ENCODE data around the gene PKD1. TPM values are rescaled to one million over a fixed set of nuclear protein-coding genes. Genes with fewer than 3 reads are reported as not detected.

PKD1 gene
- polyA plus RNA-seq, 4 donors = 55.0 to 101 (median 69.2) TPM

- DNase-seq (ENCODE audit: low read depth in 4 of 4, low spot score in 3 of 4) = no peak
Measured at GRCh38 chr16:2079991-2080390, 55.7 kb downstream of the PKD1 start.

- no peak for DNase-seq (ENCODE audit: low read depth in 4 of 4, low spot score in 3 of 4)
Measured at GRCh38 chr16:2079311-2079800, 56.3 kb downstream of the PKD1 start.

DNA sequence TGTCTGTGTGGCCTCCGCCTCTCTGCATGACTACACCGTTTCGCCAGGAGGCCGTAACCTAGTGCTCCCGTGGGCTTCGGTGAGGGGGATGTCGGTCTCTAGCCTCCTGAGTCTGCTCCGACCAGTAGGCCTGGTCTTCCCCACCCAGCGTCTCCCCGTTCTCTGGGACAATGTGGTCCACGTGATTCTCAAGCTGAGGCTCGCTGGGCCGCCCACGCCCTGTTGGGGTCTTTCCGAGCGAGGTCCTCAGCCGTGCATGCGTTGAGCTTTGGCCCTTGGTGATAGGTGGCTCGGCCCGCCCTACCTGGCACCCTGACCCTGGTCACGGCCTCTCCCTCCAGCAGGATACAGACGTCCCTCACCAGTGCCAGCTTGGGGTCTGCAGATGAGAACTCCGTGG is 57.0 kb downstream of the PKD1 start:
- no peak for DNase-seq (ENCODE audit: low read depth in 4 of 4, low spot score in 3 of 4)

GRCh38 chr16:2078096-2078495 is 57.6 kb downstream of the PKD1 start:
- DNase-seq (ENCODE audit: low read depth in 4 of 4, low spot score in 3 of 4) = no peak

DNA sequence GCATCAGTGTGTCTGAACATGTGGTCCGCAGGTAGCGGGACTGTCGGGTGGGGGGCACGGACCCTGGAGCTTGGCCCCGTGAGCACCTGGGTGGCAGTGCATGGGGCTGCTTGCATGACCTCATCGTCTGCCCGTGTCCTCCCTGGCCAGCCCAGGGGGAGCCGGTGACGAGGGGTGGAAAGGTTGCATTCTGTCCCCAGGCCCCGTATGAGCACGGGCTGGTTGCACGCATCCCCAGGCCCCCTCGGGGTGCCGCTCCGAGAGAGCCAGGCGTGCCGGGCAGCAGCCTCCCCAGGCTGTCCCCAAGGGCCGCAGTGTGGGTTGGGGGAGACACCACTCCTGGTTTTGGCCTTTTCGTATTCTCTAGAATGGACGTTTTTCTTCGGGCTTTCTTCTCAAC is 58.0 kb downstream of the PKD1 start:
- DNase-seq (ENCODE audit: low read depth in 4 of 4, low spot score in 3 of 4) = no peak

GRCh38 chr16:2077016-2077415 is 58.7 kb downstream of the PKD1 start:
- DNase-seq (ENCODE audit: low read depth in 4 of 4, low spot score in 3 of 4) = no peak

DNA sequence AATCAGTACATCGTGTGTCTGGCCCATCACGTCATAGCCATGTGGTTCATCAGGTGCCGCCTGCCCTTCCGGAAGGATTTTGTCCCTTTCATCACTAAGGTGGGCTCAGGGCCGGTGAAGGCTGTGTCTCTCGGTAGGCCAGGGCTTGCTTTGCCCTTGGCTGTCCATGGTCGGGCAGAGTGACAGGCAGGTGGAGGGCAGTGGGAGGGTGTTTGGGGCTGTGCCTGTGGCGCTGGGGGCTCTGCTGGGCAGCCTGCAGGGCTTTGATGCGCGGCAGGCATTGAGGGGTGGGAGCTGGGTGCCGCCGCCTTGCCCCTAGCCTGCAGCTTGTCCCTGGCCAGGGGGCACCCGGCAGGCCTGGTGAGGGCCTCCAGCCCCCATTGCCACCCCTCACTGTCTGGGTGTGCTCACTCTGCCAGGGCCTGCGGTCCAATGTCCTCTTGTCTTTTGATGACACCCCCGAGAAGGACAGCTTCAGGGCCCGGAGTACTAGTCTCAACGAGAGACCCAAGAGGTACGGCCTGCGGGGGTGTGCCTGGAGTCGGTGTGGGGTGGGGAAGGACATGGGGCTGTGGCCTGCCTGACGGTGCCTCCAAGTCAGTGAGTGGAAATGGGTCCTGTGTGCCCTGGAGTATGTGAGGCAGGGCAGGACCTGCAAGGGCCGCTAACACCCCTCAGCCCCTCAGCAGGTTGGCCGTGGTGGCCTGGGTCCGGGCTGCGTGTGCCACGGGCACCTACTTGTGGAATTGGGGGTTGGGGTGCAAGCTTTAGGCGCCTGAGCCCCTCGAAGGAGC is 59.4 kb downstream of the PKD1 start:
- DNase-seq (ENCODE audit: low read depth in 4 of 4, low spot score in 3 of 4) = no peak

GRCh38 chr16:2075631-2076030 is 60.1 kb downstream of the PKD1 start:
- no peak for DNase-seq (ENCODE audit: low read depth in 4 of 4, low spot score in 3 of 4)

DNA sequence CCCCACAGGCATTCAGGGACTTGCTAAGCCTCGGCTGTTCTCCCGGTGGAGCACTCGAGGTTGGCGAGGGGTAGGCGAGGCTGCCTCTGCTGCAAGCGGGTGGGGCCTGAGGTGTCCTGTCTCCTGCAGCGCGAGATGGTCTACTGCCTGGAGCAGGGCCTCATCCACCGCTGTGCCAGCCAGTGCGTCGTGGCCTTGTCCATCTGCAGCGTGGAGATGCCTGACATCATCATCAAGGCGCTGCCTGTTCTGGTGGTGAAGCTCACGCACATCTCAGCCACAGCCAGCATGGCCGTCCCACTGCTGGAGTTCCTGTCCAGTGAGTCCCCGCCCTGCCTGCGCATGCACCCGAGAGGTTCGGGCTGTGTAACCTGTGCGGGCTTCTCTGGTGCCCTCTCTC is 61.6 kb downstream of the PKD1 start:
- DNase-seq (ENCODE audit: low read depth in 4 of 4, low spot score in 3 of 4) = no peak

DNA sequence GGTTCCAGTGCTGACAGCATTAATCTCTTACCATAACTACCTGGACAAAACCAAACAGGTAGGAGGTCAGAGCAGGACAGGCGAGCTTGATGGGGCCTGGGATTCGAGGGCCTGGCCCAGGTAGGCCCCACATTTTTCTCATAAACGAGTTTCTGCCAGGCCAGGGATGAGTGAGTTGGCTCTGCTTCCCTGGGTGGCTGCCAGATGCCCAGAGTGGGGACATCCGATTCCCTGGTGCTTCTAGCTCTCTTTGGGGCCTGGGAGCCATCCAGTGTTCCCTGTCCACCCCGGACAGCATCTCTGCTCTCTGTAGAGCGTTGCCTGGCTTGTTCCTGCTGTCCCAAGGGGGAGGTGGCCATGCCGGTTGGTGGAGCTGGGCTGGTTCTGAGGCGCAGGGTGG is 62.8 kb downstream of the PKD1 start:
- DNase-seq (ENCODE audit: low read depth in 4 of 4, low spot score in 3 of 4) = no peak

DNA sequence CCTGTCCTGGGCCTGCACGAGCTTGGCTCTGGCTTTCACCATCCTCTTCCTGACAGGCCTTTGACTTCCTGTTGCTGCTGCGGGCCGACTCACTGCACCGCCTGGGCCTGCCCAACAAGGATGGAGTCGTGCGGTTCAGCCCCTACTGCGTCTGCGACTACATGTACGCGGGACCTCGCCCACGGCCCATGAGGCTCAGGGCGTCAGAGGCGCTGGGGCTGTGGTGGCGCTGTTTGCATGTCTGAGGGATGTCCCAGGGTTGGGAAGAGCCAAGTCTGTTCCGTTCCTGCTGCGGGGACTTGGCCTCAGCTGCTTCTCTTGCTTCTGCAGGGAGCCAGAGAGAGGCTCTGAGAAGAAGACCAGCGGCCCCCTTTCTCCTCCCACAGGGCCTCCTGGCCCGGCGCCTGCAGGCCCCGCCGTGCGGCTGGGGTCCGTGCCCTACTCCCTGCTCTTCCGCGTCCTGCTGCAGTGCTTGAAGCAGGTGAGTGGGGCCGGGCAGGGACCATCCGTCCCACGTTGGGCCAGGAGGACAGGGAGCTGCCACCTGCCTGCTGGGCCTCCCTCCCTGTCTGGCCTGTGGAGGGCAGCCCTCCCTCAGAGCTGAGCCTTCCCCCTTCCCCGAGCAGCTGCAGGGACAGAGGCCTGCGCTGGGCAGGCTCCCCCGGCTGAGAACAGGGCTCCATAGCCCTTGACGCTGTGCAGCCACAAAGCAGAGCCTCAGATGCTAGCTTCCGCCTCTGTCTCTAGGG is 64.1 kb downstream of the PKD1 start:
- DNase-seq (ENCODE audit: low read depth in 4 of 4, low spot score in 3 of 4) = no peak

GRCh38 chr16:2070576-2071453 is 64.9 kb downstream of the PKD1 start:
- no peak for DNase-seq (ENCODE audit: low read depth in 4 of 4, low spot score in 3 of 4)

DNA sequence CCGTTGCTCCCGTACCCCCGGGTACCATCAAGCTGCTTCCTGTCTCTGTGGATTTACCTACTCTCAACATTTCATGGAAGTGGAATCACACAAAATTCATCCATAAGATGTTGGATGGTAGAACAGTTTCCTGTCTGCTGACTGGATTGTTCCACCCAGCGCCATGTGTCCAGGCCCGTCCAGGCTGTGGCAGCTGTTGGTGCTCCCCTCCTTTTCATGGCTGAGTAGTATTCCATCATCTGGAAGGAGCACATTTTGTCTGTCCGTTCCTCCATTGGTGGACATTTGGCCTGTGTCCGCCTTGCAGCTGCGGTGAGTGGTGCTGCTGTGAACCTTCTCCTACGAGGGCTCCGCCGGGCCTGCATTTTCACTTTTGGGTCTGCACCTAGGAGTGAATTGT is 69.6 kb downstream of the PKD1 start:
- DNase-seq (ENCODE audit: low read depth in 4 of 4, low spot score in 3 of 4) = no peak

DNA sequence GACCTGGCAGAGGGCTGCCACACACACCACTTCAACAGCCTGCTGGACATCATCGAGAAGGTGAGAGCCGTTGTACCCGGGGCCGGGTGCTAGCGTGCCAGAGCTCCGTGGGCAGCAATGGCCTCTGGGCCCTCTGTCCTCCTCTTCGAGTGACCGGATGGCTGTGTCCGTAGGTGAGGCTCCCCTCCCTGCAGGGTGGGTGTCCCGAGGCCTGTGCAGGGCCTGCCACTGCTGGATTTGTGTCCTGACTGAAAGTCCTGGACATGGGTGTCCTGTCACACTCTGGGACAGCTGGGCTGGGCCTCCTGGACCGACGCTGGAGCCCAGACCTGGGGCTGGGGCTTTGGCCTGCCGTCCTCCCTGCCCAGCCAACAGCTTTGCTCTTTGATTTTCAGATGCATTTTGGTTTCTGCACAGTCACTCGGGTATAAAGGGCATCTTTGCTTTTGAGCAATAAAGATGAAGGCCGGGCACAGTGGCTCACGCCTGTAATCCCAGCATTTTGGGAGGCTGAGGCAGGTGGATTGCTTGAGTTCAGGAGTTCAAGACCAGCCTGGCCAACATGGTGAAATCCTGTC is 71.2 kb downstream of the PKD1 start:
- no peak for DNase-seq (ENCODE audit: low read depth in 4 of 4, low spot score in 3 of 4)

GRCh38 chr16:2063861-2064260 is 71.8 kb downstream of the PKD1 start:
- DNase-seq (ENCODE audit: low read depth in 4 of 4, low spot score in 3 of 4) = no peak

GRCh38 chr16:2062801-2063200 is 72.9 kb downstream of the PKD1 start:
- DNase-seq (ENCODE audit: low read depth in 4 of 4, low spot score in 3 of 4) = no peak

DNA sequence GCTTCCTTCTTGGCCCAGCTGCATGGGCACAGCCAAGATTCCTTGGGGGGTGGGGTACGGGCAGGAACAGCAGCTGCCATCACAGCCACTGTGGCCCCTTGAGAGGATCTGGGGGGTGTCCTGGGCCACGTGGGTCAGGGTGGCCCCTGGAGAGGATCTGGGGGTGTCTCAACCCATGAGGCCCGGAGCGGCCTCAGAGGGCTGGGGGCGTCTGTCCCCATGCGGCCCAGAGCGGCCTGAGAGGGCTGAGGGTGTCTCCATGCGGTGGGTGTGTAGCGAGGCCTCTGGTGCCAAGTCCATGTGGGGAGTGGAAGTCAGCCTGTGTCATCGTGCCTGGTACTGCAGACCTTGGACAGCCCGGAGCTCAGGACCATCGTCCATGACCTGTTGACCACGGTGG is 74.2 kb downstream of the PKD1 start:
- DNase-seq (ENCODE audit: low read depth in 4 of 4, low spot score in 3 of 4) = no peak

GRCh38 chr16:2061023-2061422 is 74.7 kb downstream of the PKD1 start:
- no peak for DNase-seq (ENCODE audit: low read depth in 4 of 4, low spot score in 3 of 4)

DNA sequence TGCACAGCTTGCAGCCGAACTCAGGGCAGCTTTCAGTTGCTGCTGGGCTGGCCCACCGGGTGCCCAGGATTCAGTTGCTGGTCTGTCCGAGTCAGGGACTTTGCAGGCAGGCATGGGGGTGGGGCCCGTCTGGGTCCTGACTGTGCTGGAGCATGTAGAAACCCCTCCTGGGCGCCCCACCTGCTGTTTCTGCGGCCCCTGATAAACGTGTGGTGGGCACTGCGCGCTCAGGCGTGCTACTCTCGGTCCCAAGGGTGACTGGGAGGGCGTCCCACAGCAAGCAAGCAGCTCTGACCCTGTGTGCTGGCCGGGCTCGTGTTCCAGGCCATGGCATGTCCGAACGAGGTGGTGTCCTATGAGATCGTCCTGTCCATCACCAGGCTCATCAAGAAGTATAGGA is 75.4 kb downstream of the PKD1 start:
- DNase-seq (ENCODE audit: low read depth in 4 of 4, low spot score in 3 of 4) = no peak

- no peak for DNase-seq (ENCODE audit: low read depth in 4 of 4, low spot score in 3 of 4)
Measured at GRCh38 chr16:2058872-2059271, 76.8 kb downstream of the PKD1 start.

GRCh38 chr16:2058420-2058819 is 77.3 kb downstream of the PKD1 start:
- no peak for DNase-seq (ENCODE audit: low read depth in 4 of 4, low spot score in 3 of 4)

All from right renal pelvis (tissue), 4 donors.